ENCODE measurements around the gene RGS6. TPM values are rescaled to one million over a fixed set of nuclear protein-coding genes. Genes with fewer than 3 reads are reported as not detected.

The RGS6 gene
- total and polyA plus RNA-seq, 4 donors: 0.06 to 5.3 (median 0.17) TPM; not detected in 1

GRCh38 chr14:72141084-72141483 is 208.9 kb downstream of the RGS6 start:
- Histone ChIP-seq H3K27ac (ENCODE audit: low read depth in 1 of 2, low read length in 2 of 2) (no peak overlapping the region), H3K36me3 (ENCODE audit: control insufficient read depth in 4 of 4, insufficient read depth in 3 of 4, low read depth in 1 of 4, low read length in 3 of 4) (no peaks in the 10 kb centered on the region), H3K4me1 (ENCODE audit: control insufficient read depth in 4 of 4, insufficient read depth in 4 of 4, low read length in 3 of 4) (no peaks in the 10 kb centered on the region), H3K4me3 (ENCODE audit: low read depth in 1 of 3, low read length in 3 of 3) (no peak overlapping the region), H3K9ac (ENCODE audit: low read depth in 1 of 2, low read length in 2 of 2) (no peak overlapping the region), H3K27me3 (ENCODE audit: control insufficient read depth in 4 of 4, insufficient read depth in 4 of 4, low read length in 3 of 4) (no peaks in the 10 kb centered on the region), H3K9me3 (ENCODE audit: control insufficient read depth in 4 of 4, low read length in 3 of 4) (peaks cover 0 to 4% (median 0%) of the 10 kb centered on the region in 4 donors)
- DNase-seq (ENCODE audit: low spot score): no peak
- WGBS: 68% methylated on average over 2 of the region's 2 CpGs
- TF ChIP-seq RAD21 (IDR thresholded peaks at IDR 0.05) (no peak), EGR1 (IDR thresholded peaks at IDR 0.05; ENCODE audit: low read depth in 2 of 2) (no peak), FOXA1 (IDR thresholded peaks at IDR 0.05) (no peak), ATF3 (IDR thresholded peaks at IDR 0.05) (no peak), REST (IDR thresholded peaks at IDR 0.05) (no peak), GABPA (IDR thresholded peaks at IDR 0.05 in 1 of 2, conservative IDR thresholded peaks at IDR 0.05 in 1 of 2) (no peak), NR2F2 (IDR thresholded peaks at IDR 0.05) (no peak), JUND (IDR thresholded peaks at IDR 0.05) (no peak), HNF4G (IDR thresholded peaks at IDR 0.05) (no peak)

- WGBS: 94% methylated on average over 2 of the region's 2 CpGs
- Histone ChIP-seq H3K4me1 (ENCODE audit: control insufficient read depth in 4 of 4, insufficient read depth in 4 of 4, low read length in 3 of 4) (no peaks in the 10 kb centered on the region), H3K9me3 (ENCODE audit: control insufficient read depth in 4 of 4, low read length in 3 of 4) (peaks cover 0 to 4% (median 0%) of the 10 kb centered on the region in 4 donors), H3K27ac (ENCODE audit: low read depth in 1 of 2, low read length in 2 of 2) (no peak overlapping the region), H3K9ac (ENCODE audit: low read depth in 1 of 2, low read length in 2 of 2) (no peak overlapping the region), H3K36me3 (ENCODE audit: control insufficient read depth in 4 of 4, insufficient read depth in 3 of 4, low read depth in 1 of 4, low read length in 3 of 4) (no peaks in the 10 kb centered on the region), H3K27me3 (ENCODE audit: control insufficient read depth in 4 of 4, insufficient read depth in 4 of 4, low read length in 3 of 4) (no peaks in the 10 kb centered on the region), H3K4me3 (ENCODE audit: low read depth in 1 of 3, low read length in 3 of 3) (no peak overlapping the region)
- TF ChIP-seq REST (IDR thresholded peaks at IDR 0.05) (no peak), YY1 (IDR thresholded peaks at IDR 0.05) (no peak), EGR1 (IDR thresholded peaks at IDR 0.05; ENCODE audit: low read depth in 2 of 2) (no peak), NR2F2 (IDR thresholded peaks at IDR 0.05) (no peak), RXRA (IDR thresholded peaks at IDR 0.05) (no peak), HNF4A (conservative IDR thresholded peaks at IDR 0.05) (no peak), RAD21 (IDR thresholded peaks at IDR 0.05) (no peak), MAX (IDR thresholded peaks at IDR 0.05) (no peak), HNF4G (IDR thresholded peaks at IDR 0.05) (no peak), FOXA2 (IDR thresholded peaks at IDR 0.05) (no peak), ATF3 (IDR thresholded peaks at IDR 0.05) (no peak), FOXA1 (IDR thresholded peaks at IDR 0.05) (no peak), SP1 (IDR thresholded peaks at IDR 0.05) (no peak), TAF1 (conservative IDR thresholded peaks at IDR 0.05) (no peak), JUND (IDR thresholded peaks at IDR 0.05) (no peak), GABPA (IDR thresholded peaks at IDR 0.05 in 1 of 2, conservative IDR thresholded peaks at IDR 0.05 in 1 of 2) (no peak), ZBTB33 (IDR thresholded peaks at IDR 0.05) (no peak), CTCF (IDR thresholded peaks at IDR 0.05; ENCODE audit: low read depth, low read length, missing input control) (no peak)
- DNase-seq (ENCODE audit: low spot score): no peak
These were observed 210.1 kb downstream of the RGS6 start for GRCh38 chr14:72142328-72142727.
